ENCODE data around the gene PPCS.

GRCh38 chr1:42420121-42420520 is 36.2 kb upstream of the PPCS start:
- TF ChIP-seq CTCF (IDR thresholded peaks at IDR 0.05) (no peak), POLR2AphosphoS5 (IDR thresholded peaks at IDR 0.05) (no peak)
